GM21717 (cell line): ENCODE measurements around the gene HIF3A.
"Not testable (repeated sequence)": the region's sequence is repeated elsewhere in the genome, so short reads cannot be mapped to it uniquely, and the experiment has no call there.

Experiments used
- ATAC-seq: cut with Tn5 transposase; IDR thresholded peaks from one replicate; pipeline ENCODE4 v1.9.1; 2021; ENCODE audit warnings: mild to moderate bottlenecking, moderate library complexity; ENCODE audit not compliant: unreplicated experiment

HIF3A gene

GRCh38 chr19:46296722-46297461 is at the start of gene HIF3A:
HIF3A (plus strand) TSS chr19:46297042; CDS start chr19:46297077, 35 bp downstream.
- no peak for ATAC-seq

GRCh38 chr19:46250076-46250735 is 46.6 kb upstream of the HIF3A start:
- no peak for ATAC-seq

DNA sequence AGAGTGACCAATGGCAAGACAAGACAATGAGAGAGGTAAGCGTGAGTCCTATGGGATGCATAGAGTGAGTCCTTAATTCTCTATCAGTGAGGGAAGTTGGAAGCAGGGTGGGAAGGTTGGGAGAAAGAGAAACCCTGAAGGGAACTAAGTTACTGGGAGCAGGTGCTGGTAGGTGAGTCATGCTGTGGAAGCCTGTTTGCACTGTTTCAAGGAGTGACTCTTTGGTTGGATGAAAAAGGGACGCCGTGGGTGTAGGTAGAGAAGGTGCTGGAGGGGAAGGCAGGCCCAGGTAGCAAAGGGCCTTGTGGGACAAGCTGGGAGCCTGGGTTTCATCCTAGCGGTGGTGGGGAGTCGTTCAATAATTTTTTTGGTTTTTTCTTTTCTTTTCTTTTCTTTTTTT is 45.4 kb upstream of the HIF3A start:
- ATAC-seq = no peak

GRCh38 chr19:46254776-46255175 is 42.1 kb upstream of the HIF3A start:
- no peak for ATAC-seq

DNA sequence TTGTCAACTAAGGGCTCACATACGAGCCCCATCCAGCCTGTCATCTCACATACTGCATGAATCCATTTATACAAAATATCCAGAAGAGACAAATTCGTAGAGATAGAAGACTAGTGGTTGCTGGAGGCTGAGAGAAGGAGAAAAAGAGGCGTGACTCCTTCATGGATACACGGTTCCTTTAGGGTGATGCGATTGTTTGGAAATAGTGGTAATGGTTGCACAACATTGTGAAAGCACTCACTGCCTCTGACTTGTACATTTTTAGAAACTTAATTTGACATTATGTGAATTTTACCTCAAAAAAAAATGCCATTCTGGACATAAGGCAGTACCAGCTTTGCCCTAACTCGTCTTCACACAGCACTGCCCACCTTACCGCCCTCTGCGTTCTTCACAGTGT is 40.0 kb upstream of the HIF3A start:
- no peak for ATAC-seq

DNA sequence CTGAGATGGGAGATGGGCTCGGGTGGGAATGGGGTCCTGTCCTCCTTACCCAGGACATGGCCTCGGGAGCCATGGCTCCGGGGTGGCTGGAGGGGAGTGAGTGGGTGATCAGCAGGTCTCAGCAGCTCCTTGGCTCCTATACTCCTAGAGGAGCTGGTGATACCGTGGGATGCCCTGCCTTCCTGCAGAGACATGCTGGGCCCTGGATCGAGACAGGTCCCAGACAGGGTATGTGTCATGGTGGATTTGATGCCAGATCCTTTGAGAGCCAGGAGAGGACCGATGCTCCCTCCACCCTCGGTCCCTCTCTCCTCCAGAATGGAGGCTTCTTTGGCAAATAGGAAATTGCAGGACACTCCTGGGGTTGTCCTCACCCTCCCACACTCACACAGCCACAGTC is 35.3 kb upstream of the HIF3A start:
- ATAC-seq = not testable (repeated sequence)

DNA sequence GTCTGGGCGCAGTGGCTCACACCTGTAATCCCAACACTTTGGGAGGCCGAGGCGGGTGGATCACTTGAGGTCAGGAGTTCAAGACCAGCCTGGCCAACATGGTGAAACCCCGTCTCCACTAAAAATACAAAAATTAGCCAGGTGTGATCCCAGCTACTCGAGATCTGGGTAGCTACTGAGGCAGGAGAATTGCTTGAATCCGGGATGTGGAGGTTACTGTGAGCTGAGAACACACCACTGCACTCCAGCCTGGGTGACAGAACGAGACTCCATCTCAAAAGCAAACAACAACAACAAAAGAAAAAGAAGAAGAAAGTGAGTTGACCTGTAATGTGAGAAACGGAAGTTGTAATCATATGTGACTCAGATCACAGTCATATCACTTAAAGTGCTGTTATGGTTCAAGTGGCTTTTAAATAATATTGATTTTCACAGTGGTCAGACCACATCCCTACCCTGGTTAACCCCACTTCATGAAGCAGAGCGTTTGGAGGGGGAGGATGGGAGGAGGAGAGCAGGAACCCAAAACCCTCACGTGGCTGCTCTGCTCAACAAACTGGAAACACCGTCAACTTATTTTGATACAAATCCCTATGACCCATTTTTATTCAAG is 34.1 kb upstream of the HIF3A start:
- not testable (repeated sequence) for ATAC-seq

GRCh38 chr19:46264801-46265200 is 32.0 kb upstream of the HIF3A start:
- ATAC-seq = not testable (repeated sequence)

- no peak for ATAC-seq
Observed at GRCh38 chr19:46265217-46265828, 31.5 kb upstream of the HIF3A start.

DNA sequence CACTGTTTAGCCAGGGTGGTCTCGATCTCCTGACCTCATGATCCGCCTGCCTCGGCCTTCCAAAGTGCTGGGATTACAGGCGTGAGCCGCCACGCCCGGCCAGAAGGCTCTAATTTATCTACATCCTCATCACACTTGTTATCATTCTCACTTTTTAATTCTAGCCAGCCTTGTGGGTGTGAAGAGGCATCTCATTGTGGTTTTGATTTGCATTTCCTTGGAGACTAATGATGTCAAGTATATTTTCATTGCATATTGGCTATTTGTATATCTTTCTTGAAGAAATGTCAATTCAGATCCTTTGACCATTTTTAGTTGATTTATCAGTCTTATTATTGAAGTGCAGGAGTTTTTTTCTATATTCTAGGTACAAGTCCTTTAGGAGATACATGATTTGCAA is 27.7 kb upstream of the HIF3A start:
- no peak for ATAC-seq

DNA sequence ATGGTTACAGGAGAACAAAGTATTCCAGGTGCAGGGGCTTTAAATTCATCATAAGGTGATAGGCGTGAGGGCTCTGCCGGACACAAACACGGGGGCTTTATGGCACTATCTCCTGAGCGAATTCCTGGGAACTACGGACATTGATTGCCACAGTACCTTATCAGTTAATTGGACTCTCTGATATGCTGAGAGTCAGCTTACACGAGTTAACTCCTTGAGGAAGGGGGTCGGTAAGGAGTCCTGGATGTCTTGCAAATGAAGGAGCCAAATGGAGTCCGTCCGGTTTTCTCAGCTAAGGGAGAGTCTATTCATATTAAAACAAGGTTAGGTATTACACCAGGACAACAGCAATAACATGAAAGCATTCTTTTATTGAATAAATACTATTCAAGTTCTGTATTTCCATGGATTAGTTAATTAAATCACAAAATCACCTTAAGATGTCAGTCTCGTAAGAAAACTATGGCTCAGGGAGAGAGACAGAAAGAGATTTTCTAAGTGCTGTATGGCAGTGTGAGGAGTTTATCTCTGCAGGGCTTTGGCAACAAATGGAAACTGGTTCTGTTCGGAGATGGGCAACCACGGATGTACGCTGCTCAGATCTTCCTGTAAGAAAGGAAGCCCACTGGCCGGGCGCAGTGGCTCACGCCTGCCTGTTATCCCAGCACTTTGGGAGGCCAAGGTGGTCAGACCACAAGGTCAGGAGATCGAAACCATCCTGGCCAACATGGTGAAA is 26.2 kb upstream of the HIF3A start:
- ATAC-seq = no peak

GRCh38 chr19:46271481-46272197 is 25.2 kb upstream of the HIF3A start:
- ATAC-seq = no peak

DNA sequence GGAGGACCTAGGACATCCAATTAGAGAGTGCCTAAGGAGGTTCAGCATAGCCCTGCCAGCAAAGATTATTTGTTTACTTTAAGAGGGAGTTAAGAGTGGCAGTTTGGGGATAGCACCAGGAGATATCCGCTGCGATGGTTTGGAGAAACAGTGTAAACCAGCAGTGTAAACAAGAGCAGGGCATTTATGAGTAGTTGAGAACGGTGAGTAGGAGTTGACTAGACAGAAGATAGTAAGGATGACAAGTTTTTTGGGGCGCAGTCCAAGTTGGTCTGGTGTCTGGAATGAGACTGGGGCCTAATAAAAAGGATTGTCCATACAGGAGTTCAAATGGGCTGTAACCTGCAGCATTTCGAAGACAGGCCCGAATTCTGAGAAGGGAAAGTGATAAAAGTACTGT is 22.9 kb upstream of the HIF3A start:
- not testable (repeated sequence) for ATAC-seq

GRCh38 chr19:46279177-46279576 is 17.7 kb upstream of the HIF3A start:
- no peak for ATAC-seq

DNA sequence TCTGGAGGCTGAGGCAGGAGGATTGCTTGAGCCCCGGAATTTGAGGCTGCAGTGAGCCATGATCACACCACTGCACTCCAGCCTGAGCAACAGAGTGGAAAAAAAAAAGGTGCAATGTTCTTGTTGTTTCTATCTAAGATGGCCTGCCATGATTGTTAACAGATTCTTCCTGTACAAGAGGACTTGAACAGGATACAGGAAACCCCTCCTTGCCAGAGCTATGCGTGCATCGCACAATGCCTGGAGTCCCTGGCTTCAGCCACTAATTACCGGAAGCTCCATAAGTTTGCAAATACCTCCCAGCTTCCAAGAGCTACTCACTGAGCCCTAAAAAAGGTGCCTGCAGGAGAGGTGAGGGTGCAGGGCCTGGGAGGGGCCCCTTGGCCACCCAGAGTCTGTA is 13.1 kb upstream of the HIF3A start:
- no peak for ATAC-seq

GRCh38 chr19:46284635-46285034 is 12.2 kb upstream of the HIF3A start:
- no peak for ATAC-seq

DNA sequence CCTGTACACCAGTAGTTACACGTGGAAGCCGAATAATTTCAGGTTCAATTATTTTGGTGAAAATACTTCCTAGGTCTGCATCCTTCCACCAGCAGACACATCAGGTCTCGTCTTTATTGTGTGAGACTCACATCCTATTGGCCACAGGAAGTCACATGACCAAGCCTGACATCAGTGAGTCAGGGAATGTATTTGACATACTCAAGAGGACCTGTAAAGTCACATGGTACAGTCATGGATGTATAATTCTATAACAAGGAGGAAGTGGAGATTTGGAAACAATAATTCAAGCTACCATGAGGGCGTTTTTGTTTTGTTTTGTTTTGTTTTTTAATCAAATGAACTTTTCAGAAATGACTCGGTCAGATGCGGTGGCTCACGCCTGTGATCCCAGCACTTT is 9.3 kb upstream of the HIF3A start:
- no peak for ATAC-seq

- no peak for ATAC-seq
Observed at GRCh38 chr19:46288896-46289588, 7.8 kb upstream of the HIF3A start.

- no peak for ATAC-seq
Observed at GRCh38 chr19:46289724-46290619, 6.9 kb upstream of the HIF3A start.
